ENCODE measurements around the gene DMBT1.
"Not testable (repeated sequence)": the region's sequence is repeated elsewhere in the genome, so short reads cannot be mapped to it uniquely, and the experiment has no call there.

Gene DMBT1

DNA sequence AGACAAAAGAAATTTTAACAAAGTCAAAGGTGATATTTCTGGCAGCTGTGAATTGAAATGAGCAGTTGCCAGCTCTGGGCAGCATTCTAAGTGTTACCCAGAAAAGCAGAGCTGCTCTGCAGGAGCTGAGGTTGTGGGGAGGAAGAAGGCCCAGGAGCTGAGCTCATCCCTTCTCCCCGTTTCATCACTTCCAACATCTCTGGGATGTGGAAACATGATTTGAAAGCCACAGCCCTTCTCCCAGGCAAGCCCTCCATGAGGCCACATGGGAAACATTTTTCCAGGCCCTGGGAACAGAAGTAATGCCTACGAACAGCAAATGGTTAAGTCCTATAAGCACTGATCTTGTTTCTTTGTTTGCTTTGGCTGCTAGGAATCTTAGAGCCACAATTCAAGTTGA, 10.9 kb upstream of the DMBT1 start:
- no peak for DNase-seq

DNA sequence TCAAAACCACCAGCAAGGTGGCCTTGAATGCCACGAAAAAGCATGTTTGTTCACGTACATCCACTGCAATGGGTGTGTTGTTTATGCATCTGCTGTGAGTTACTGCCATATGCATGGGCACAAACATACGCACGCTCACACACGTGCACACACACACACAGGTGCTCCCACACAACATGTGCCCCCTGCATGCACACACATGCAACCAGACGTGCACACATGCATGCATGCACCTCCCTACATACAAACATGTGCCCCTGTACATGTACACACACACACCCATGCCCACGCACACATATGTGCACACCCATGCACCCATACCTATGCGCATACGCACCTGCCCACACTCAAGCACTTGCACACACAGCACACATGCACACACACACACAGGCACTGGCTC, 10.1 kb upstream of the DMBT1 start:
- no peak for DNase-seq

DNA sequence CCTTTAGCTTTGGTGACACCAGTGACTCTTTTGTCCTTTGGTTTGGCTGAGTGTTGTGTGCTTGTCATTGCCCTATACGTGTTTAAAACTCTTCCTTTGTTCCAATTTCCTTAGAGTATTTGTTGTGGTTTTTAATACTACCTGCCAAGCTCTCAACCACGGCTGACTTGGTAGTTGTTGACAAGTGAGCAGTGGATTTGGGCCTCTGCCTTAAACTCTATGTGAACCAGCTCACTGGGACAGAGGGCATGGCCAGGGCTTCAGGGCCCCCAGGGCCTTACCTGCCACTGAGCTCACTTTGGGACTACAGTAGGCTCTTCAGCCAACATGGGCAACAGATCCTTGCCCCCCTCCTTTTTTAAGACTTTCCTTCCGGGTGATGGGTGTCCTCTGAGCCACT, 9.6 kb upstream of the DMBT1 start:
- DNase-seq: no peak

DNA sequence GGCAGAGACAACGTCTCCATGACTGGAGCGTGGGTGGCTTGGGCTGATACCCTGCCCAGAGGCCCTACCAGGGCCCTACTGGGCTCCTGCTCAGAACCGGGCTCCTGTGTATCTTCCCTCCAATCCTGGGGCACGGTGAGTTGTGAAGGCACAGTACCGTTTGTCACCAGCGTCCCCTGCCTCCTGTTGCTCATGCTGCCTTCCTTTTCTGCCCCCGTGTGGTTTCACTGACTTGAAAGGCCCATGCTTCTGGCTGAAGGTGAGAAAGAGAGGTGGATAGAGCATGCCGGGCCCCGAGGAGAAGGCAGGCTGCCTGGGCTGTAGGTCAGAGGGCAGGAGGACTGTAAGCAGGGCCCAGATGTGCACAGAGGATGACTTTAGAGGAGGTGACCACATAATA, 9.1 kb upstream of the DMBT1 start:
- peak; percentile 71 for DNase-seq

DNA sequence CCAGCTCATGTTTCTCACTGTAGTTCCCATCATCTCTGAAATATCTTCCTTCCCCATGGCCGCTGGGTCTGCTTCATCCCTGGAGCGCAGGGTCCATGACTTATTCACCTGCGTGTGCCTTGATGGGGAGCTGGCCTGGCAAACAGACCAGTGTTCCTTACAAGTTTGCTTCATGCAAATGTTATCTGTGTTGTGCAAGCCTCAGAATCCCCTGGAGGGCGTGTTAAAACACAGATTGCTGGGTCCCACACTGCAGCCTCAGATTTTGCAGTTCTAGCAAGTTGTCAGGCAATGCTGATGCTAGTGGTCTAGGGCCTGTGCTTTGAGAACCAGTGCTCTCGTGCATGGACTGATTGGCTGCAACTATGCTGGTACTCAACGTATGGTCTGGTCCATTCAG, 7.2 kb upstream of the DMBT1 start:
- no peak for DNase-seq

DNA sequence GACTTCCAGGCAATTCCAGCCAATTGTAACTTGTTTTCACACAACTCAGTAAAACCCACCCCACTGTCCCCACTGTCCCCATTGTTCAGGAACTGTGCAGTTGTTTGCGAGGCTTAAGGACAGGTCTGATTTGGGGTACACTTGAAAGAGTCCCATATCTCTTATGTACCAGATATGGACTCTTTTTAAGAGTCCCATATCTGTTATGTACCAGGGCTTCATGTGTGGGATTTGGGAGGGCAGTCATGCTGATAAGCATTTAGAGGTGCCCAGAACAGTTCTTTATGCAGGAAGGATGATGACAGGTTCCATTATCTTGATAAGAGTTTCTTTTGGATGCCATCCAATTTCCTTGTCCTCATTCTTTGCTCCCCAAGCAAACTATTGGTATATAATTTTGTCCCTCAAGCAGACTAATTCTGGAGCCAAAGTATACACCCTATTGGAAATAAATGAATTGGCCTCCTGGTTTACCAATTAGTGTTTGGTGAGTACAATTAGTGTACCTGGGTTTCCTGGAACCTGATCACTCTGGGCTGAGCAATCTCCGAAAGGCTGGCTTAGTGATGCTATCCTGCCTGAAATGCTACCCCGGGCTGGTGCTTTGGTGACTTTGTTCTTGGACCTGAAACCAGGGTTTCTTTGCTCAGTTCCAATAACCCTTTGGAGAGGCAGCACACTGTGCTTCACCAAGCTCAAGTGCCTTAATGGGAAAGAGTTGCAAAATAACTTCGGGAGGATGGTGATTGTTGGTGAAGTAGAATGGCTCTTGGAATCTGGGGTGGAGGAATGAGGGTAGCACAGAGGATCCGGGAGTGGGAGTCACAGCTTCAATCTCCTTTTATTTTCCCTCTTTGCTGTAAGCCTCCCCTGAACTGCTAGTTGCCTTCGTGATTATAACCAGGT, 6.2 kb upstream of the DMBT1 start:
- no peak for DNase-seq

DNA sequence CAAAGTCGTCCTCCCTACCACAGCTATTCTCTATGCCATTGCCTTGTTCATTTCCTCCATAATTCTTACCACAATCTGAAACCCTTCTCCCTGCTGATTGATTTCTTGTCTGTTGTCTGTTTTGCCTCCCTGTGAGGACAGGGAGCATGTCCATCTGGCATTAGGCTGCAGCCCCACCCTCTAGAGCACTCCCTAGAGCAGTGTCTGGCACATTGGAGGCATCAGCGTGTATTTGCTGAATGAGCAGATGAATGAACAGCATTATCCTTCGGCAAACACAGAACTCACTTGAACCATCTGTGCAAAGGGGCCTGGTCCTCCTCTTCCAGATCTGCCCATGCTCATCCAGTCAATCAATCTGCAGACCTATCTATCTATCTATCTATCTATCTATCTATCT, 5.1 kb upstream of the DMBT1 start:
- DNase-seq: no peak

DNA sequence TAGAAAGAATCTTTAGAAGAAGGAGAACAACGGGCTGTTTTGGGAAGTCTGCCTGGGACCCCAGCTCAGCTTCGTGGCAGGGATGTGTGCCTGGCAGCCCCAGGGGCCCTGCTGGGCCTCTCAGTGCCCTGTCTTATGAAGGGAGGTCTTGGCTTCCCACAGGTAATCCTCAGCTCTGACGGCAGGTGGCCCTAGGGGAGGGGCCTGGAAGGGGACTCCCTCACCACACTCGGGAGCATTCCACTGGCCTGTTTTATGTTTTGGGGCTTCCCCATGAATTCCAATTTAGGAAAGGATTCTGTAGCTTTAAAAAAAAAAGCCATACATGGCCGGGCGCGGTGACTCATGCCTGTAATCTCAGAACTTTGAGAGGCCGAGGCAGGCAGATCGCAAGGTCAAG, 3.0 kb upstream of the DMBT1 start:
- no peak for DNase-seq

DNA sequence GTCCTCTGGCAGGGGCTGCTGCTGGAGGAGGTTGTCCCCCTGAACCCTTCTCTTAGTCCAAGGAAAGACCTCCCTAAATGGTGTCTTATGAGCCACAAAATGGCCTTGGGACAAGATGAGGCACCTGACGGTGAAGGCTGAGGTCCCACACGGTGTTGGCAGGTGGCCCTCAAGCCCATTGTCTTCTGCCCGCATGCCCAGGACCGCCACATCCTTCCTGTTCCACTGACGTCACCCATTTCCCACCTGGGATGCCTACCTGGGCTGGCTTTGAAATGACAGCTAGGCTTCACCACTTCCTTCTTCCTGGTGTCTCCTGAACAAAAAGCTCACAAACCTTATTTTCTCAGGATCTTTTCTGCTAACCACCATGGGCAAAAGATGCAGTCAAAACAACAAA, 2.1 kb upstream of the DMBT1 start:
- no peak for DNase-seq

DNA sequence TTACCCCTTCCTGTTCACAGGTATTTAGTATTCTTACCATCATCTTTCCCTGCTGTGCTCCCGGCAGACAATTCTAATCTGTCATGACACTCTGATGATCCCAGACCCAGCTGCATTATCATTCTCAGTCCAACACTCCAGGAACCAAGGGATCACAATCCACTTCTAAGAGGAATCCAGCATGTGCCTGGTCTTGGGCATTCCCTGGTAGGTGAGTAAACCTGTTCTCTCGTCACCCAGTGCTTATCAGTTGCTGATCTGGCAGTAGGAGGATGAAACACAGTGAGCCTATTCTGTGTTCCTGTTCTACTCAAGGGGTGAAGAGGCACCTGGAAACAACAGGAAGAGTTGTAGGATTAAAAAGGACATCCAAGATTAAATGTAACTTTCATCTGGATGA, 1.3 kb upstream of the DMBT1 start:
- no peak for DNase-seq

DNA sequence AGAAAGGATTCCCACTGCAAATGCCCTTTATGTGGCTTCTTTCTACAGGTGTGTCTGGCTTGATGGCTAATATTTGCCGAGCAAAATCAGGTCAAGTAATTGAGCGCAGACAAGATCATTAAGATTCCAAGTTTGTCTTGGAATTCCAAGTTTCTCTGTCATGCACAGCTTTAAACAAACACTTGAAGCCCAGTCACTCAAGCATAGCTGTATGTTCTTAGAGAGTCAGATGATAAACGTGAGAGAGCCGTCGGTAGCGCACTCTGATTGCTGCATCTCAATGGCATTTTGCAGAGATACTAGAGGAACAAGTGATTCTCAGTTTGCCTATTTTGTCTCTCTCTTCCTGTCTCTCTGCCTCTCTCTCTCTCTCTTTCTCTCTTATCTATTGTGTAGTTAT, 658 bp downstream of the DMBT1 start:
- no peak for DNase-seq

DNA sequence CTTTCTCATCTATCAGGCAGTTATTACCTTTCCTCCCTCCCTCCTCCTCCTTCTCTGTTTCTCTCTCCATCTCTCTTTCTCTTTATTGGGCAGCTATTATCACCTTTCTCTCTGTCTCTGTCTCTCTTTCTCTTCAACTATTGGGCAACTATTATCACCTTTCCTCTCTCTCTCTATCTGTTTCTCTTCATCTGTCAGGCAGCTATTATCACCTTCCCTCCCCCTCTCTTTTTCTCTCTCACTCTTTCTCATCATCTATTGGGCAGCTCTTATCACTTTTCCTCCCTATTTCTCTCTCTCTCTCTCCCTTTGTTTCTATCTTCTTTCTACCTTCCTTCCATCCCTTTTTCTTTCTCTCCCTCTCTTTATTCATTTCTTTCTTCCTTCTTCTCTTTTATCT, 1.2 kb downstream of the DMBT1 start:
- DNase-seq: no peak

DNA sequence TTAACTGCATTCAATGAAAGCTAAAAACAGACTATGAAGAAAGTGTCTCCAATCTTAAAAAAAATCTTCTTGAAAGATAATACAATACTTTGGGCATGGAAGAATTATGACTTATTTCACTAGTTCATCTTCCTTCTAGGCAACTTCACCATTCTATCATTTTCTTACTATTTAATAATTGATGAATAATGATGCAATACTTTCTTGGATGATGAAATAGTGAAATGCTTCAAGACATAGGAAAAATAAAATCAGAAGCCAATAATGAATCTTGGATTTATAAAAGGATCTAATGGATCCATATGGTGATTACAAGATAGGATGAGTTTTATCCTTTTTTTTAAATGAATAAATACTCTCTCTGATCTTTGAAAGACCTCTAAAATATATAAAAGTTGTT, 4.4 kb downstream of the DMBT1 start:
- DNase-seq: no peak

DNA sequence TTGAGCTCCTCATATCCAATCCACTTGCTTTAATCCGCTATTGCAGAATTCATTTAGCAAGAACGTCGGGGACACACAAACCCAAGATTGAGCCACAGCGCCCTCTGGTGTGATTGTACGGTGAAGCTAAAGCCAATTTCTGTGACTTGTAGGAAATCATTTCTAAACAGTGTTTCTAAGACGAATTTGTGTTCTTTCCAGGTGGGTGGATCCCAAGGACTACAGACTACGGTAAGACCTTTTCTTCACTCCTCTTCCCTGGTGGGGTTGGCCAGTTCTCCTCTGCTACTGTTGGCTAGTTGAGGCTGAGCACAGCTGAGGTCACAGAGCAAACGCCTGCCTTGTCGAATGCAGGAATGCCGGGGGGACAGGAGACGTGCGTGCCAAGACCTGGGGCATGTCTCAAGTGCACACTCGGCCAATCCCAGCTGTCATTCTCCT, 5.2 kb downstream of the DMBT1 start:
- DNase-seq: peak; percentile 87

DNA sequence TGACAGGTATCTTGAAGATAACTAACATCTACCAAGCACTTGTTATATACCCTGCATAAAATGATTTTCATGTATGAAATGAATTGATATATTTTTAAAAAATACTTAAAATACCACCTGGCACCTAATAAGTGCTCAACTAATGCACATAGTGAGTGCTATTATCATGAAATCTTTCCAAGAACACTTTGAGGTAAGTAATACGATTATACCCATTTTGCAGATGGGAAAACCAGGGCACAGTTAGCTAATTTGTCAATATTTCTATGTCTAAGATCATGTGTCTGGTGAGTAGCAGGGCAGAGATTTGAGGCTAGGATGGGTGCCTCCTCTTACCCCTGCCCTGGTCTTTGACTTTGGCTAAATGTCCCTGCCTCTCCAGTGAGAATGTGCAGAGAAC, 6.1 kb downstream of the DMBT1 start:
- no peak for DNase-seq

DNA sequence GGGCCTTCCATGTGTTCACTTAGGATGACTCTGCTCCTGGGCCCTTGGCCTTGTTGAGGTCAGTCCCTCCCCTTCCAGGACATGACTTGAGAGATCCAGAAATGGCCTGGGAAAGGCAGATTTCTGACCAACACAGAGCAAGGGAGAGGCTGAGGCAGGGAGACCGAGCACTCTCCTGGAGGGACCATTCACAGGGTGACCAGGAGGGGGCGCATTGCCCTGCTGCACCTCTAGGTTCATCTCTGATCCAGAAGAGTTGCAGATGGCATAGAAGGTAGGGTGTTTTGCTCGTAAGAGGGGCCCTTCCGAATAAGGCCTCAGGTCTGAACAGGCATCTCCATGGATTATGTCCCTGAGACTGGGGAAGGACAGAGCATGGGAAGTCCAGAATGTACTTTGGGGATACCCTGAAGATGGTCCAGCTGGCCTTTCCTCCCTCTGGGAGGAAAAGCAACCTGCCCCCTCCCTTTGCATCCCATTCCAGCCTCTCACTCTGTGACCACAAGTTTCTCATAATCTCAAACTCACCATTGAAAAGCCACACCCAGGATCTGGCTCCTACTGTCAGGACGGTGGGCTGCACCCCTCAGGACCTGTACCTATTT, 6.6 kb downstream of the DMBT1 start:
- DNase-seq: no peak

DNA sequence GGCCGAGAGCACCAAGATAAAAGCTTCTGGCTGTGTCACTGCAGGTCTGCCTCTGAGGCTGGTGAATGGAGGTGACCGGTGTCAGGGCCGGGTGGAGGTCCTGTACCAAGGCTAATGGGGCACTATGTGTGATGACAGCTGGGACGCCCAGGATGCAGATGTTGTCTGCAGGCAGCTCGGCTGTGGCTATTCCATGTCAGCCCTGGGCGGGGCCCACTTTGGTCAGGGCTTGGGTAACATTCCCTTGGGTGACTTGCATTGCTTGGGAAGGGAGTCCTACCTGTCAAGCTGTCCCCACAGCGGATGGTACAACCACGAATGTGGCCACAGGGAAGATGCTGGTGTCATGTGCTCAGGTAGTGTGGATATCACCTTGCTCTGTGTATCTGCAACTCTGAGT, 8.0 kb downstream of the DMBT1 start:
- no peak for DNase-seq

DNA sequence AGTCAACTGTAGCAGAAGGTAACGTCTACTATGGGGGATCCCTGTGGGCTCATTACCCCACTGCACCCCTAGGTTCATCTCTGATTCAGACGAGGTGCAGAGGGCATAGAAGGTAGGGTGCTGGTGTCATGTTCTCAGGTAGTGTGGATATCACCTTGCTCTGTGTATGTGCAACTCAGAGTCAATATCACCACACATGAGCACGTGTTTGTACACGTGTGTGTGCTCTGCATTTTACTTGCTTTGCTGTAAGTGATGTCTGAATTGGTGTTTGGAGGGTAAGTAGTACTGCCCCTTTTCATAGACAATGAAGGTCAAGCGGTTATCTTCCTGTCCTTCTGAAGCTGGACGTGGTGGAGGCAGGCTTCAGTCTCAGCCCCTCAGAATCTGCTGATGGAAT, 10.4 kb downstream of the DMBT1 start:
- no peak for DNase-seq

DNA sequence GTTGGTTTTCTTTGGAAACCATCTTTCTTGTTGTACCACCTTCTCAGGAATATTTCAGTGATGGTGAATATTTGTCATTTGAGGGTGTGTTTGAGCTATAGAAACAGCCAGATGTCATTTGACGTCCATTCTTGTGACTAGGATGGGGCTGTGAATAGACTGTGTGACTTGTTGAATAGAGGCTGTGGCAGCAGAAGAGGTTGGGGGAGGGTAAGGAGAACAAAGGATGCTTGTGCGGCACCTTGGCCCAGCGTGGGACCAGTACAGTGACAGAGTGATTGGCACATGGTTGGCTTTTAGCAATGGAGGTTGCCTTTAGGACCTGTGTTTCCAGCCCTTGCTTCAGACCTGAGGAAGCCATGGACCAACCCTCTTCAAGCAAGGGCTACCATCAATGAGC, 11.3 kb downstream of the DMBT1 start:
- no peak for DNase-seq

DNA sequence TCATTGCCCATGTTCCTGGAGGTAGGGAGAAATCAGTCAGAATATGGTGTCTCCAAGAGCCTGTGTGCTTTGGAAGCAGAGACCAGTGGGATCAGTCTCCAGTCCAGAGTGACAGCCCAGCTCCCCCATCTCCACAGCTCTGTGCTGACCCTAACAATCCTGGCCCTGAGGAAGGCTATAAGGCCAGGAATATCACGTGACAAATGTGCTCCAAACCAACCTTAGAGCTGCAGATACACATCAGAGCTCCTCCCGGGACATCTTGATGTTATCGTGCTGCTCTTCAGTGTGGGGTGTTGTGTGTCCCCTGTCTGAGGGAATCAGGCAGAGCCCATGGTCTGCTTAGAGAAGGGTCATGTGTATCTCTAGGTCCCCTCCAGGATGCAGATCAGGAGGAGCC, 15.2 kb downstream of the DMBT1 start:
- DNase-seq: no peak

DNA sequence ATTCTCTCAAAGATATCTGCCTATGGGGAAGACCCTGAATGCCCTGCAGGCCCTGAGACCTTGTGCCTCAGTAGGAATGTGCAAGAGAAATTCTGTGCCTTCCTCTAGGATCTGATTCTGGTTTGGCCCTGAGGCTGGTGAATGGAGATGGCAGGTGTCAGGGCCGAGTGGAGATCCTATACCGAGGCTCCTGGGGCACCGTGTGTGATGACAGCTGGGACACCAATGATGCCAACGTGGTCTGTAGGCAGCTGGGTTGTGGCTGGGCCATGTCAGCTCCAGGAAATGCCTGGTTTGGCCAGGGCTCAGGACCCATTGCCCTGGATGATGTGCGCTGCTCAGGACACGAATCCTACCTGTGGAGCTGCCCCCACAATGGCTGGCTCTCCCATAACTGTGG, 15.7 kb downstream of the DMBT1 start:
- DNase-seq: no peak

DNA sequence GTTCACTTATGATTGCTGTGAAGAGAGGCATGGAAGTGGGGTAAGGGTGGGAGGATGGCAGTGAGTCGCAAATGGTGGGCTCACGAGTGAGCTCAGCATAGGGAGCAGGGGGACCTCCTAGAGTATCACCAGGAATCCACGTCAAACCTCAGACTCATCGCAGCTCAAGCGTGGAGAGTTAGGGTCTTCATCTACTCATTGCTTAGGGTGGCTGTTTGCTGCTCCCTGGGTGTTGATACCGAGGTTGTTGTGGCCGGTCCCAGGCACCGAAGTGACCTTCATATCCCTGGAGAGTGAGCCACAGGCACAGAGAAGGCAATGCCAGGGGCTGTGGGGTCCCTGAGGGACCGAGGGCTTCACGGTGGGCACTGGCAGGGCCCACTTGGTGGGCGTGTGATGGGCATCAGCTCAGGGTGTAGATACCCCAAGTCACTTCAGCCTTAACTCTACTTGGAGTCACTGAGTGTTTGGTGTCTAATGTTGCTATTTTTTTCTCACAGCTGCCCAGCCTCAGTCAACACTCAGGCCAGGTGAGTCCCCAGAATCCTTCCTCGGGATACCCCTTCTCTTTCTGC, 16.8 kb downstream of the DMBT1 start:
- no peak for DNase-seq

DNA sequence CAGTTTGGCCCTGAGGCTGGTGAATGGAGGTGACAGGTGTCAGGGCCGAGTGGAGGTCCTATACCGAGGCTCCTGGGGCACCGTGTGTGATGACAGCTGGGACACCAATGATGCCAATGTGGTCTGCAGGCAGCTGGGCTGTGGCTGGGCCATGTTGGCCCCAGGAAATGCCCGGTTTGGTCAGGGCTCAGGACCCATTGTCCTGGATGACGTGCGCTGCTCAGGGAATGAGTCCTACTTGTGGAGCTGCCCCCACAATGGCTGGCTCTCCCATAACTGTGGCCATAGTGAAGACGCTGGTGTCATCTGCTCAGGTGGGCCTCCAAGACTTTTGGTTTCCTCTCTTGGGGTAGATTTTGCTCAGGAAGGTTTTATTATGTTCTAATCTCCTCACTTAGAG, 25.5 kb downstream of the DMBT1 start:
- DNase-seq: not testable (repeated sequence)

DNA sequence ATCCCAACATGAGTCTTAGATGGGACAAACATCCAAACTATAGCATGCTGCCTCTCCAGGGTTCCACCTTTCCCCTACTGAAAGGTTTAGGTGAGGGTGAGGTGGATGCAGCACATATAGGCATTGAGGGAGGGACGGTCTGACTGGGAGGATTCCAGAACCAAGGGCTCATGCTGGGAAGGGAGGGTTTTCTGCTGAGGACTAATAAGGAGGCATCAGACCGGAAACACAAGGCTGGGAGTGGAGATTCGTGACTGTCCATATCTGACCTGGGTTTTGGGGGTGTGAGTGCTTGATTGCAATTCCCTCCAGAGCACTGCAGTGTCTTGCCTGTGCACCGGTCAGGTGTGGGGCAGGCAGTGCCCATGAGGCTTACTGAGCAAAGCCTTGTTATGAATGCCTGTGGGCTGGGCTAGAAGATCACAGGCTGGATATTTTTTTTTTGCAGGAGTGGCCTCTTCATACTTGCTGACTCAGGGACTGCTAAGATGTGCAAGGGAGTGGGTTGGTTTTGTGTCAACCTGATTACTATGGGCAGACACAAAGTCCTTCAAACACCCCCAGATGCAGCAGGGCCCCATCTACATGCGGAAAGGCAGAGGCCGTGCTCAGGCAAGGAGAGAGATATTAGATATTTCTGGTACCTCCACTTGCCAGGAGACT, 26.7 kb downstream of the DMBT1 start:
- no peak for DNase-seq
